CD4-positive, alpha-beta T cell treated with Interleukin-17A for 4 hours (primary cell): ENCODE measurements around the gene NSG1.
"Not testable (repeated sequence)": the region's sequence is repeated elsewhere in the genome, so short reads cannot be mapped to it uniquely, and the experiment has no call there.

Experiments
- DNase-seq: peaks from one replicate; pipeline ENCODE4 v3.0.0-alpha.2; 2020; ENCODE audit warnings: mixed read lengths

The NSG1 gene

GRCh38 chr4:4437798-4438470, 51.0 kb downstream of the NSG1 start:
- DNase-seq = no peak

- DNase-seq = no peak
These were observed 52.0 kb downstream of the NSG1 start for GRCh38 chr4:4438891-4439290.

- no peak for DNase-seq
These were observed 52.9 kb downstream of the NSG1 start for GRCh38 chr4:4439782-4440181.

- DNase-seq = no peak
These were observed 53.6 kb downstream of the NSG1 start for GRCh38 chr4:4440333-4441061.

- DNase-seq = no peak
These were observed 56.9 kb downstream of the NSG1 start for GRCh38 chr4:4443821-4444220.

DNA sequence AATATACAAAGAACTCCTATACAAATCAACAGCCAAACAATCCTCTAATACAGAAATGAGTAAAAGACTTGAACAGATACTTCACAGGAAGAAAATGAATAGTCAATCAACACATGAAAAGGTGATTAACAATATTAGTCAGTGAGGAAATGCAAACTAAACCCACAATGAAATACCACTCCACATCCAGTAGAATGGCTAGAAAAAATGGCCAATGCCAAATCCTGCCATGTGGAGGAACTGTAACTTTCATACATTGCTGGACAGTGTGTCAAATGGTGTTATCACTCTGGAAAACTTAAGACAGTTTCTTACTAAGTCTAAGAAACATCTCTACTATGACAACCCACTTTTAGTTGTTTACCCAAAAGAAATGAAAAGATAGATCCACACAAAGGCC, 59.5 kb downstream of the NSG1 start:
- no peak for DNase-seq

DNA sequence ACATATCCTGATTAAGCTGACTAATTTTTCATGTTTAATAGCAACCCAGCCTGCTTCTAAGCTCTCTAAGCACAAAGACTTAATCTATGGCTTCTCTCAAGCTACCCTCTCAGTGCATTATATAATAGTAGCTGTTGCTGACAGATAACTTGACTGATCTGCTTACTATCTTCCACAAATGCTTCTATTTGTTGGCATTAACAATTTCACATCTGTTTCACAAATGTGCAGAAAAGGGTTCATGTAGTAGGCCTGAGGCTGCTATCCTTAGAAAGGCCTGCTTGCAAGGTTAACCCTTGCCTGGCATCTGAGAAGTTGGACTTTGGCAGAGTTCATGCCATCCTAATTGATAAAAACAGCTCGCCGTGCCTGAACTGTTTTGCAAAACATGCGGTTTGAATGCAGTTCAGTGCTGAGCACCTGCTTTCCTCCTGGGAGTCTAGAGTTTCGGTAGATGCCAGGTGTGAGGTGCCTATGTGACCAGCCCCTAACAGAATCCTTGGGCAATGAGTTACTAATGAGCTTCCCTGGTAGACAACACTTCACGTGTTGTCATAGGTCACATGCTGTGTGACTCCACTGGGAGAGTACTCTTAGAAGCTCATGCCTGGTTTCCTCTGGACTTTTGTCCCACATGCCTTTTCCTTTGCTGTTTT, 68.4 kb downstream of the NSG1 start:
- DNase-seq = no peak

- no peak for DNase-seq
These were observed 69.4 kb downstream of the NSG1 start for GRCh38 chr4:4456351-4456750.

- DNase-seq = no peak
These were observed 70.1 kb downstream of the NSG1 start for GRCh38 chr4:4456816-4457578.

DNA sequence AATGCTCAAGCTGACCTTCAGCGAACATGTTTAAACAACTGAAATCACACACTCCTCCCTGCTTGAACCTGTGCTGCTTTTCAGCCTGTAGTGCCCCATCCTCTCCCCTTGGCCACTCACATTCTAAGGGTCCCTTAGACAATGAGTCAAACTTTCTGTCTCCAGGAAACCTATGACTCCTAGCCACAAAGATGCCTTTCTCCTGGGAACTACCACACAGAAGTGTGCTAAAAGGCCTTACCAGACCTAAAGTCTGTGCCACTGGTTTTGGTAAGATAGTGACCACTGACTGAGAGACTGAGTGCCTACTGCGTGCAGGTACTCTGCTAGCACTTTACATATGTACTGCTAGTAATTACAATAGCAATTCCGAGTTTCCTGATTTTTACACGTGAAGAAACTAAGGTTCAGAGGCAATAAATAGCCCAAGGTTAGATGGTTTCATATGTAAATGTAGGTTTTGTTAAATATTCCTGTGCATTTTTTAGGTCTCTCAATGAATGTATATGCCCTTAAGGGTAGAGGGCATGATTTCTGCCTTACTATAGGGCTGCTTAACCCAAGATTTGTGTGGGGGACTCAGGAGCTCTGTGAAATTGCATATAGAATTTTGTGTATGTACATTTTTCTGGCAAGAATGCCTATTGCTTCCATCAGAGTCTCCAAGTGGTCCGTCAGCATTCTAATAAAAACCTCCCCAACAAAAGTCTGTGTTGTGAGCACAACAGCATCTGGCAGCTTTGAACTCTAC, 71.1 kb downstream of the NSG1 start:
- DNase-seq = no peak

- DNase-seq = no peak
These were observed 72.3 kb downstream of the NSG1 start for GRCh38 chr4:4459181-4459580.

GRCh38 chr4:4460759-4461158, 73.9 kb downstream of the NSG1 start:
- DNase-seq = no peak

GRCh38 chr4:4461178-4461577, 74.3 kb downstream of the NSG1 start:
- DNase-seq = no peak

GRCh38 chr4:4461850-4462249, 74.9 kb downstream of the NSG1 start:
- DNase-seq = peak; percentile 76

DNA sequence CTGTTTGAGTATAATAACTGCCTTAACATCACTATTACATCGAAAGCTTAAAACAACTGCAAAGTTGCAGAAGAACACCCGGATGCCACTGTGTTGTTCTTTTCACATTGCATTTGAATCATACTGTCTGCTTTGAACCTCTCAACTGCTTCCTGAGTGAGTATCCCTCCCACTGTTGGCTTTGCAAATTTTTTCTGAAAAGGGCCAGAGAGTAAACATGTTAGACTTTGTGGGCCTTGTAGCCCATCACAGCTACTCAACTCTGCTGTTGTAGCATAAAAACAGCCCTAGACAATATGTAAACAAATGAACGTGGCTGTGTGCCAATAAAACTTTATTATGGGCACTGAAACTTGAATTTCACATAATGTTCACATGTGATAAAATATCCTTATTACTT, 76.1 kb downstream of the NSG1 start:
- peak; percentile 28 for DNase-seq

DNA sequence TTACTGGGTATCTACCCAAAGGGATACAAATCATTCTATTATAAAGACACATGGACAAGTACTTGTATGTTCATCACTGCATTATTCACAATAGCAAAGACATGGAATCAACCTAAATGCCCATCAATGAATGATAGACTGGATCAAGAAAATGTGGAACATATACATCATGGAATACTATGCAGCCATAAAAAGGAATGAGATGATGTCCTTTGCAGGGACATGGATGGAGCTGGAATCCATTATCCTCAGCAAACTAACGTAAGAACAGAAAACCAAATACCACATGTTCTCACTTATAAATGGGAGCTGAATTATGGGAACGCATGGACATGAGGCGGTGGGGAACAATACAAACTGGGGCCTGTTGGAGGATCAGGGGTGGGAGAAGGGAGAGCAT, 78.3 kb downstream of the NSG1 start:
- not testable (repeated sequence) for DNase-seq
